PFSK-1 (cell line): Measurements from ENCODE around the gene MRPL51.

Source experiments
- FOXP2 ChIP-seq: optimal IDR thresholded peaks from 2 replicates; pipeline ENCODE3; 2011; ENCODE audit warnings: borderline replicate concordance, control low read depth, inconsistent platforms; ENCODE audit not compliant: insufficient read depth; ENCODE audit errors: extremely low read length, extremely low read depth
- POLR2AphosphoS5 ChIP-seq: IDR thresholded peaks from 2 replicates; pipeline ENCODE4 v1.6.1; 2012; ENCODE audit warnings: low read depth, mild to moderate bottlenecking, control low read depth, low read length, moderate library complexity
- REST ChIP-seq, 2 experiments: IDR thresholded peaks; 2 replicates each; pipeline versions ENCODE4 v1.6.1 to v1.8.0; 2011 to 2012; ENCODE audit warnings: low read depth in 2 of 2, low read length in 2 of 2, control low read depth in 1 of 2, inconsistent platforms in 1 of 2, mild to moderate bottlenecking in 1 of 2, moderate library complexity in 1 of 2; ENCODE audit not compliant: insufficient read depth in 1 of 2
- SIN3A ChIP-seq: IDR thresholded peaks from 2 replicates; pipeline ENCODE4 v1.6.1; 2012; ENCODE audit warnings: mild to moderate bottlenecking, low read length, moderate library complexity, borderline replicate concordance; ENCODE audit not compliant: insufficient read depth

- no peak for TF ChIP-seq POLR2AphosphoS5
- no peak for TF ChIP-seq FOXP2
- no peak for TF ChIP-seq REST (IDR thresholded peaks at IDR 0.05; ENCODE audit: insufficient read depth in 1 of 2, low read depth in 2 of 2, low read length in 2 of 2)
- TF ChIP-seq SIN3A, result no peak
Observed at GRCh38 chr12:6526201-6526600, 33.1 kb upstream of the MRPL51 start.
